OCI-LY3 (cell line): ENCODE results near the gene CASP6.

Experiments used
- H2AFZ ChIP-seq: fragments of 200-600, 300-600 bp; shearing (Covaris generic); 2 replicates; pipeline ENCODE4 v1.6.0; 2014; ENCODE audit warnings: antibody characterized with exemption, low read depth, low read length
- H3K27ac ChIP-seq: fragments of 200-600, 300-600 bp; sonication (generic); 2 replicates; pipeline ENCODE4 v1.5.1; 2014; ENCODE audit warnings: mild to moderate bottlenecking, low read length, moderate library complexity, mixed read lengths
- H3K27me3 ChIP-seq: fragments of 200-600, 300-600 bp; sonication (generic); 2 replicates; pipeline ENCODE4 v1.6.1; 2014; ENCODE audit warnings: low read depth, low read length, mixed read lengths
- H3K36me3 ChIP-seq: fragments of 200-600, 300-600 bp; sonication (generic); replicated peaks from 2 replicates; pipeline ENCODE3; 2014; ENCODE audit warnings: low read depth, low read length, mixed read lengths
- H3K4me1 ChIP-seq: fragments of 300-600, 200-600 bp; sonication (generic); 2 replicates; pipeline ENCODE4 v1.6.1; 2014; ENCODE audit warnings: low read length, mixed read lengths
- H3K4me2 ChIP-seq: fragments of 200-600, 300-600 bp; sonication (generic); 2 replicates; pipeline ENCODE4 v1.6.1; 2014; ENCODE audit warnings: low read length, mixed read lengths
- H3K4me3 ChIP-seq: fragments of 300-600, 200-600 bp; sonication (generic); 2 replicates; pipeline ENCODE4 v1.5.1; 2014; ENCODE audit warnings: antibody characterized with exemption, mild to moderate bottlenecking, low read length, moderate library complexity
- H3K79me2 ChIP-seq: fragments of 300-600, 200-600 bp; shearing (Covaris generic); 2 replicates; pipeline ENCODE4 v1.6.1; 2014; ENCODE audit warnings: mild to moderate bottlenecking, low read length, mixed read lengths
- H3K9ac ChIP-seq: fragments of 300-600, 200-600 bp; shearing (Covaris generic); 2 replicates; pipeline ENCODE4 v1.6.0; 2014; ENCODE audit warnings: mild to moderate bottlenecking, low read length, moderate library complexity
- H3K9me3 ChIP-seq: fragments of 200-600, 300-600 bp; shearing (Covaris generic); 2 replicates; pipeline ENCODE4 v1.6.1; 2014; ENCODE audit warnings: low read length, mixed read lengths; ENCODE audit not compliant: insufficient read depth
- H4K20me1 ChIP-seq: fragments of 200-600, 300-600 bp; sonication (generic); 2 replicates; pipeline ENCODE4 v1.6.1; 2016; ENCODE audit warnings: low read length, mixed read lengths; ENCODE audit not compliant: insufficient read depth
- EZH2phosphoT487 ChIP-seq: fragments of 200-600 bp; shearing (Covaris generic); IDR thresholded peaks from 2 replicates; pipeline ENCODE4 v1.6.1; 2018; ENCODE audit warnings: antibody characterized with exemption, mixed run types, low read depth
- TF ChIP-seq, protein P1 (sequence below): fragments of 200-600, 300-600 bp; sonication (generic); IDR thresholded peaks from 2 replicates; pipeline ENCODE4 v1.5.1; 2014; ENCODE audit warnings: antibody characterized with exemption, low read length, low read depth

The CASP6 gene

DNA sequence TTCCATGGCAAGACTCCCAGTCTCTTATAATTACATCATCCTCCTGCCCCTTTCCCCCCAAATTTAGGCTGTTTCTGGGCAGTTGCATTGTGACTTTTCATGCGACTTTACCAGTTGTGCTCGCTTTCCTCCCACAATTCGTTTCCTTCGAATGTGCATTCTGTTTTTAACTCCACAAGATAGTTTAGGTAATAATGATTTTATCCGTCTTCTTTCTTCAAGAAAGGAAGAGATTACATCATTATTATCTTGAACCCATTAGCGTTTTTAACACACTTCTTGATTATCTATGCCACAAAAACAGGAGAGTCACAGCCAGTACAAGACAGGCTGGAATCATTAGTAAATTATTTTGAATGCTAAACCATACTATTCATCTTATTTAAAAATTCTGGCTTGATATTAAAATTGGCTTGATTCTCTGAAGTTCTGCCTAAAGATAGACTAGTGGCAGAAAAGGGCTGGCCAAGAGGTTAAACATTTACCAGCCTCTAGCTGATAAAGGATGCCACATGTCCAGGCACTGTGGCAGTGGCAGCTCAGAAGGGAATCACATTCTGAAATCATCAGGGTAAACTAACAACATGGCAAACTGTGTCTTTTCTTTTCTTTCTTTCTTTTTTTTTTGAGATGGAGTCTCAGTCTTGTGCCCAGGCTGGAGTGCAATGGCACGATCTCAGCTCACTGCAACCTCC is 46.3 kb upstream of the CASP6 start:
- H3K27ac ChIP-seq: no peak overlapping the region
- H3K9me3 ChIP-seq: no peaks in the 10 kb centered on the region
- H3K36me3 ChIP-seq: no peaks in the 10 kb centered on the region
- no peaks in the 10 kb centered on the region for H4K20me1 ChIP-seq
- no peak overlapping the region for H3K4me3 ChIP-seq
- TF ChIP-seq, protein P1, sequence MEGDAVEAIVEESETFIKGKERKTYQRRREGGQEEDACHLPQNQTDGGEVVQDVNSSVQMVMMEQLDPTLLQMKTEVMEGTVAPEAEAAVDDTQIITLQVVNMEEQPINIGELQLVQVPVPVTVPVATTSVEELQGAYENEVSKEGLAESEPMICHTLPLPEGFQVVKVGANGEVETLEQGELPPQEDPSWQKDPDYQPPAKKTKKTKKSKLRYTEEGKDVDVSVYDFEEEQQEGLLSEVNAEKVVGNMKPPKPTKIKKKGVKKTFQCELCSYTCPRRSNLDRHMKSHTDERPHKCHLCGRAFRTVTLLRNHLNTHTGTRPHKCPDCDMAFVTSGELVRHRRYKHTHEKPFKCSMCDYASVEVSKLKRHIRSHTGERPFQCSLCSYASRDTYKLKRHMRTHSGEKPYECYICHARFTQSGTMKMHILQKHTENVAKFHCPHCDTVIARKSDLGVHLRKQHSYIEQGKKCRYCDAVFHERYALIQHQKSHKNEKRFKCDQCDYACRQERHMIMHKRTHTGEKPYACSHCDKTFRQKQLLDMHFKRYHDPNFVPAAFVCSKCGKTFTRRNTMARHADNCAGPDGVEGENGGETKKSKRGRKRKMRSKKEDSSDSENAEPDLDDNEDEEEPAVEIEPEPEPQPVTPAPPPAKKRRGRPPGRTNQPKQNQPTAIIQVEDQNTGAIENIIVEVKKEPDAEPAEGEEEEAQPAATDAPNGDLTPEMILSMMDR: no peak
- no peak for TF ChIP-seq EZH2phosphoT487
- H3K79me2 ChIP-seq: no peaks in the 10 kb centered on the region
- H3K27me3 ChIP-seq: no peaks in the 10 kb centered on the region
- H3K4me1 ChIP-seq: no peaks in the 10 kb centered on the region
- H3K4me2 ChIP-seq: no peak overlapping the region
- H2AFZ ChIP-seq: no peak overlapping the region
- no peak overlapping the region for H3K9ac ChIP-seq

DNA sequence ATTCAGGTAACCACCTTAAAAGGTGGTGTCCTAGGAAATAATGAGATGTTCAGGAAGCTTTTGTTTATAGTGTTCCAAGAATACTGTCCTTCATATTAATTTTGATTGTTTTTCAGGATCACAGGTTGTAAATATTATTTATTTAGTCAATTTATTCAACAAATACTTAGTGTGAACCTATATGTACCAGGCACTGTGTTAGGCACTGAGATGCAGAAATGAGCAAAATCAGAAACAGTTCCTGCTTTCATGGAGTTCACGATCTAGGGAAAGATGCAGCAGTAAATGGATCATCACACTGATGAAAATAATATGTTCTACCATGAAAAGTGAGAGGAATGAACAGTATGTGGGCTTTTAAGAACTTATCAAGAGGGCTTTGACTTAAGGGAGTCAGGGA is 44.9 kb upstream of the CASP6 start:
- Histone ChIP-seq H3K9ac (no peak overlapping the region), H3K27me3 (no peaks in the 10 kb centered on the region), H4K20me1 (no peaks in the 10 kb centered on the region), H3K27ac (no peak overlapping the region), H3K4me3 (no peak overlapping the region), H3K36me3 (no peaks in the 10 kb centered on the region), H3K9me3 (no peaks in the 10 kb centered on the region), H3K4me1 (no peaks in the 10 kb centered on the region), H3K79me2 (no peaks in the 10 kb centered on the region), H2AFZ (no peak overlapping the region), H3K4me2 (no peak overlapping the region)
- TF ChIP-seq, protein P1: no peak
- TF ChIP-seq EZH2phosphoT487: no peak

DNA sequence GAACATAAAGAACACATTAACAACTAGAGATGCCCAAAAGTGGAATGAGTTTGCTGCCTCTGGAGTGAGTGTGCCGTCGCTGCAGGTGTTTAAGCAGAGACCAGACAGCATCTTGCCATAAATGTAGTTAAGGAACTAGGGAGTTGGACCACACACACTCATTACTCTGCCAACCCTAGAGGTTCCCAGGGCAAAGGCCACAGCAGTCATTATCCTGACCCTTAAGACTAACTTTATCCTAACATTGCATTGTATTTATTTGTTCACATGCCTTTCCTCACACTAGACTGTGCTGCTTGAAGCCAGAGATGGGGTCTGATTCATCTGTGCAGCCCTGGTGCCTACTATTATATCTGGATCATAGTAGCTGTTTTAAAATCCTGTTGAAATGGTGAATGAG is 43.5 kb upstream of the CASP6 start:
- Histone ChIP-seq H4K20me1 (no peaks in the 10 kb centered on the region), H3K27me3 (no peaks in the 10 kb centered on the region), H3K79me2 (no peaks in the 10 kb centered on the region), H3K4me3 (no peak overlapping the region), H3K36me3 (no peaks in the 10 kb centered on the region), H3K27ac (no peak overlapping the region), H2AFZ (no peak overlapping the region), H3K9ac (no peak overlapping the region), H3K4me1 (no peaks in the 10 kb centered on the region), H3K9me3 (no peaks in the 10 kb centered on the region), H3K4me2 (no peak overlapping the region)
- no peak for TF ChIP-seq EZH2phosphoT487
- TF ChIP-seq, protein P1: no peak

DNA sequence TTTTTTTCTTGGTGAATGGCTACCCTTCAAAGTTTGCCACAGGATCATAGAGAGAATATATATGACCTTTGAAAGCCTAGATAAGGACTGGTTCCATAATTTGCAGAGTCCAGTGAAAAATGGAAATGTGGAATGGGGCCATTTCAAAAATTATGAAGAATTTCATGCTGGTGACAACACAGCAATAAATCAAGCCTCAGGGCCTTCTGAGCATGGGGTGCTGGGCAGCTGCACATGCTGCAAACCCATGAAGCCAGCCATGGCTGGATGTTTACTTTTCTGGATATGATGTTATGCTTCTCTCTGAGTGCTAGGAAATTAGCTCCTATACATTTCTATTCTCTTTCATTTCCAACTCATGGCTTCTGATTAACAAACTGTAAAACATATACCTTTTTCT is 42.6 kb upstream of the CASP6 start:
- no peaks in the 10 kb centered on the region for H3K4me1 ChIP-seq

More for the DNA sequence above, 42.6 kb upstream of the CASP6 start:
- Histone ChIP-seq H3K4me3 (no peak overlapping the region), H3K79me2 (no peaks in the 10 kb centered on the region), H3K4me2 (no peak overlapping the region), H3K27ac (no peak overlapping the region), H3K27me3 (no peaks in the 10 kb centered on the region), H3K36me3 (no peaks in the 10 kb centered on the region), H3K9ac (no peak overlapping the region), H3K9me3 (no peaks in the 10 kb centered on the region), H4K20me1 (no peaks in the 10 kb centered on the region), H2AFZ (no peak overlapping the region)
- TF ChIP-seq, protein P1: no peak
- TF ChIP-seq EZH2phosphoT487: no peak
